GM19397 (cell line): ENCODE data around the gene DOCK6.

Experiments
- ATAC-seq: cut with Tn5 transposase; IDR thresholded peaks from one replicate; pipeline ENCODE4 v1.9.1; 2021; ENCODE audit warnings: mild to moderate bottlenecking, moderate library complexity; ENCODE audit not compliant: unreplicated experiment

DOCK6 gene

GRCh38 chr19:11261971-11262839 lies at the start of gene DOCK6:
DOCK6 (minus strand) TSS chr19:11262524; CDS start chr19:11262440, 84 bp downstream.
- ATAC-seq, result no peak

GRCh38 chr19:11306337-11306736 lies 44.0 kb upstream of the DOCK6 start:
- no peak for ATAC-seq

GRCh38 chr19:11304936-11305335 lies 42.6 kb upstream of the DOCK6 start:
- ATAC-seq, result no peak

- ATAC-seq, result no peak
Observed at GRCh38 chr19:11300811-11301120, 38.4 kb upstream of the DOCK6 start.

- ATAC-seq, result no peak
Observed at GRCh38 chr19:11299946-11300810, 37.9 kb upstream of the DOCK6 start.

- ATAC-seq, result no peak
Observed at GRCh38 chr19:11296264-11296663, 33.9 kb upstream of the DOCK6 start.

- no peak for ATAC-seq
Observed at GRCh38 chr19:11295665-11296245, 33.4 kb upstream of the DOCK6 start, which contains the start of gene TSPAN16. TSPAN16 (plus strand) TSS chr19:11296160; CDS start chr19:11296298, 138 bp downstream.

GRCh38 chr19:11295180-11295579 lies 32.9 kb upstream of the DOCK6 start:
- ATAC-seq, result no peak

- no peak for ATAC-seq
Observed at GRCh38 chr19:11293433-11294389, 31.4 kb upstream of the DOCK6 start.

GRCh38 chr19:11291991-11292390 lies 29.7 kb upstream of the DOCK6 start:
- no peak for ATAC-seq

GRCh38 chr19:11291415-11291814 lies 29.1 kb upstream of the DOCK6 start:
- ATAC-seq, result no peak

- no peak for ATAC-seq
Observed at GRCh38 chr19:11290256-11290655, 27.9 kb upstream of the DOCK6 start.

- no peak for ATAC-seq
Observed at GRCh38 chr19:11288349-11288748, 26.0 kb upstream of the DOCK6 start.

- no peak for ATAC-seq
Observed at GRCh38 chr19:11286312-11286974, 24.1 kb upstream of the DOCK6 start.

GRCh38 chr19:11284515-11284914 lies 22.2 kb upstream of the DOCK6 start:
- ATAC-seq, result no peak

GRCh38 chr19:11281356-11282049 lies 19.2 kb upstream of the DOCK6 start:
- no peak for ATAC-seq

- no peak for ATAC-seq
Observed at GRCh38 chr19:11279505-11280236, 17.3 kb upstream of the DOCK6 start.

GRCh38 chr19:11278670-11279069 lies 16.3 kb upstream of the DOCK6 start:
- no peak for ATAC-seq
